Activated CD8-positive, alpha-beta memory T cell treated with anti-CD3 and anti-CD28 coated beads, Interleukin-2, amount 50 U/mL, for 24 hours (primary cell): ENCODE data around the gene TMPRSS9.
"Not testable (repeated sequence)": the region's sequence is repeated elsewhere in the genome, so short reads cannot be mapped to it uniquely, and the experiment has no call there.

Experiments used
- DNase-seq: peaks from one replicate; pipeline ENCODE4 v3.0.0-alpha.2; 2020; ENCODE audit errors: extremely low read depth

The TMPRSS9 gene

GRCh38 chr19:2362046-2362969 is 2.2 kb downstream of the TMPRSS9 start:
- DNase-seq = no peak

DNA sequence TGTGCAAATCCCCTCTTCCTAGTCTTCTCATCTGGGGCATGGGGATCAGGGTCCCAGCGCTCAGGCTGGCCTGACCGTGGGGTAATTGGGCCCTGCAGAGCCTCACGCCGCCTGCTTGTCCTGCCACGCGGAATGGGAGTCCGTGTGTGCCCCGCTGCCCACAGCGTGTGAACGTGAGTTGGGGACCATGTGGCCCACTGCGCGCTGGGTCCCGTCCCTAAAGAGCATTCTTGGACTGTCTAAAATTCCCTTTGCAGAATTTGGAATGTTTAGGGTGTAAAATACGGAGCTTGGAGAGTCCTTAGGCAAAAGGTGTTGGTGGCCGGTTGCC is 2.9 kb downstream of the TMPRSS9 start:
- no peak for DNase-seq

GRCh38 chr19:2363419-2363818 is 3.4 kb downstream of the TMPRSS9 start:
- no peak for DNase-seq

- DNase-seq = no peak
These were observed 5.3 kb downstream of the TMPRSS9 start for GRCh38 chr19:2365201-2365970.

DNA sequence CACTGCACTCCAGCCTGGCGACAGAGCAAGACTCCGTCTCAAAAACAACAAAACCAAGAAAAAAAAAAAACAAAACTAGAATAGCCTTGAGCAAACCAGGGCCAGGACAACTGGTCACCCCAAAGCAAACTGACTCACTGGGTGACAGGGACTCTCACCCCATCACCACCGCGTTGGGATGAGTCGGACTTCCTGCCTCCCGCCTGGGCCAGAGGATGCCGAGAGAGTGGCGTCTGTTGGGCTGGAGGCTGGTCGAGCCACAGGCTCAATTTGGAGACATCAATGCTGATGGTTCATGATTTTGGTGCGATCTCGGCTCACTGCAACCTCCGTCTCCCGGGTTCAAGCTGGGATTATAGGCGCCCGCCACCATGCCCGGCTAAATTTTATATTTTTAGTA is 11.6 kb downstream of the TMPRSS9 start:
- DNase-seq = no peak

- no peak for DNase-seq
These were observed 12.1 kb downstream of the TMPRSS9 start for GRCh38 chr19:2372076-2372612.

DNA sequence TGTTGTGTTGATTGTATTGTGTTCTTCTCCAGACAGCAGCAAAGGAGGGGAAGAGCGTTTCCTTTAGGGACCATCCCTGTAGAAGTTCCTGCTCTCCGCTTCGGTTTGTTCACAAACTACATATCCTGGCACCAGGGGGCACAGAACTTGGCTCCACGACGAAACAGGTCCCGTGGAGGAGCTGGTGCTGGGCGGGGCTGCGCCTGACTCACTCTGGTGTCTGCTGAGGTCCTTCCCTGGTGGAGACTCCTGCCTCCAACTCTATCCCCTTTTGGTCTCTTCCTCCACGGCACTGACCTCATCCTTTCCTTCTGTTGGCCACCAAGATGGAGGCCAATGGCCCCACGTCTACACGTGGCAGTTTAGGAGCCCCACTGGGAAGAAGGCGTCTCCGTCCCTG is 14.7 kb downstream of the TMPRSS9 start:
- DNase-seq = no peak

DNA sequence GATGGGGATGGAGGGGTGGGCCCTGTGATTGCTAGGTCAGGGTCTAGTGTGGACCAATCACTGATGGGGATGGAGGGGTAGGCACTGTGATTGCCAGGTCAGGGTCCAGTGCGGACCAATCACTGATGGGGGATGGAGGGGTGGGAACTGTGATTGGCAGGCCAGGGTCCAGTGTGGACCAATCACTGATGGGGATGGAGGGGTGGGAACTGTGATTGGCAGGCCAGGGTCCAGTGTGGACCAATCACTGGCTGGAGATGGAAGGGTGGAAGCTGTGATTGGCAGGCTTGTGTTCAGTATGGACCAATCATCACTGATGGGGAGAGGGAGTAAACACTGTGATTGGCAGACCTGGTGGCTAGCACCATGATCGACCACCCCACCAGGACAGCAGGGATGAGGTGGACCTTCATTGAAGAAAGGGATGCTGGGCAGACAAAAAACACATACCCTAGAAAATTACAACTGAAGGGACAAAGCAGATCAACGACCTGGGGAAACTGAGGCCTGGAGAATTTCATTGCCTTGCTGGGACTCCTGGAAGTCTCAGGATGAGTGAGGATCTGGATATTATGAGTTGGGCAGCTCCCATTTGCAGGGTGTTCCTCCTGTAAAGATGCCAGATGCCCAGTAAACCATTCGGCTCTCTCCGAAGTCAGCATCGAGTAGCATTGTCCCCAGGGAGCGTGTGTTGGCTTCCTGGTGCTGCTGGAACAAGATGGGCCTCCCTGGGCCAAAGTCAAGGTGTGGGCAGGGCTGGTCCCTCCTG is 15.5 kb downstream of the TMPRSS9 start:
- DNase-seq = no peak

DNA sequence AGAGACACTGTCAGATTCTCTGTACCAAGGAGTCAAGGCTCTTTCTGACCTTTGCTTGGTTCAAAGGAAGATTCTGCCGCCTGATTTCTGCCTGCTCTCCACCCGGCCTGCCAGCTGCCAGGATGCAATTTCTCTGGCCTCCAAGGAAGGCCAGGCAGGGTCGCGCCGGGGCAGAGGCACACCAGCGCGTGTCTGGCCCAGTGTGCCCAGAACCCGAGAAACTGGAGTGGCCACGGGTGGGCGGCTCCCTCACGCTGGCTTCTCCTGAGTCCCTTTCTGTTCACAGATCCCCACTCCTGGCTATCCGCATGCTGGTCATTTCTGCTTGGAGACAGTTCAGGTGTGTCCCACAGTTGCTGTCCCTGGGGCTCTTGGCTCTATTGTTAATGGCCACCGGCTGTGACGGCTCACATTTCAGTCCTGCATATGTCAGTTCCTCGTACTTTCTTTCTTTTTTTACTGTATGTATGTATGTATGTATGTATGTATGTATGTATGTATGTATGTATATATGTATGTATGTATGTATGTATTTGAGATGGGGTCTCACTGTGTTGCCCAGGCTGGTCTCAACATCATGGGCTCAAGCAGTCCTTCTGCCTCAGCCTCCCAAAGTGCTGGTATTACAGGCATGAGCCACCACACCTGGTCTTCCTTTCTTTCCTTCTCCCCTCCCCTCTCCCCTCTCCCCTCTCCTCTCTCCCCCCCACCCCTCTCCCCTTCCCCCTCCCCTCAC is 16.9 kb downstream of the TMPRSS9 start:
- no peak for DNase-seq

DNA sequence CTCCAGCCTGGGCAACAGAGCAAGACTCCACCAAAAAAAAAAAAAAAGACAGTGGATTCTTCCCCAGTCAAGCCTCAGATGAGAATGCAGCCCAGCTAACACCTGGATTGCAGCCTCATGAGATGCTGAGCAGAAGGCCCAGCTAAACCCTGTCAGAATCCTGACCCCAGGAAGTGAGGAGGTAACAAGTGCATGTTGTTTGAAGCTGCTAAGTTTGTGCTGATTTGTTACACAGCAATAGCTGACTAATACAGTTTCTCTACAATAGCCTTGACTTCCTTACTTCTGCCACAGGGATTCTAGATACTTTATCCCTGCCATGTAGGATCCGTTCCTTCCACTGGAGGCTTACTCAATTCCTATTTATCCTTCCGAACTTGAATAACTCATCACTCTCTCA is 20.5 kb downstream of the TMPRSS9 start:
- DNase-seq = no peak

DNA sequence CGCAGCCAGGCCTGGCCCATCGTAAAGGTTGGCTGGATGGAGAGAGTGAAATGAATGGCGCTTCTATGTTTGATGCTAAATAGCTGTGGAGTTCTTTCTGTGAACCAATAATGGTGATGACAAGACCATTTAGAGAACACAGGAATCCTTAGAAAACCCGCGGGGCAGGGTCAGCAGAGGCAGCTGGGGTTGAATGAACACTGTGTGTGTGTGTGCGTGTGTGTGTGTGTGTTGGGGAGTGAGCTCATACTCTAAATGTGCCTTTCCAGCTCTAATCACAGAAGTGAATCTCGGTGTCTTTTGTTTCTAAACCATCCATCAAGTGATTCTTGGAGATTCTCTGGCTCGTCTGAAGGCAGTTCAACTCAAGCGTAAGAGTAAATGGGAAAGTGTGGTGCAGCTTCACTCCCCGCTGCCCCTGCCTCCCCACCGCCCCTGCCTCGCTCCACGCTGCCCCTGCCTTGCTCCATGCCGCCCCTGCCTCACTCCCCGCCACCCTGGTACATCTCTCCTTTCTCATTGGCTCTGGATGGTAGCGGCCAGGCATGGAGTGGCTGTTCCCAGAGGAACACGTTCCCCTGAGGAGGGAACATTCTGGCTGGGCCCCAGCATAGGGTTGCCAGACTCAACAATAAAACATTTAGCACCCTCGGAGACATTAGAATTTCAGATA is 21.2 kb downstream of the TMPRSS9 start:
- no peak for DNase-seq

GRCh38 chr19:2382530-2383222 is 22.6 kb downstream of the TMPRSS9 start:
- DNase-seq = no peak

DNA sequence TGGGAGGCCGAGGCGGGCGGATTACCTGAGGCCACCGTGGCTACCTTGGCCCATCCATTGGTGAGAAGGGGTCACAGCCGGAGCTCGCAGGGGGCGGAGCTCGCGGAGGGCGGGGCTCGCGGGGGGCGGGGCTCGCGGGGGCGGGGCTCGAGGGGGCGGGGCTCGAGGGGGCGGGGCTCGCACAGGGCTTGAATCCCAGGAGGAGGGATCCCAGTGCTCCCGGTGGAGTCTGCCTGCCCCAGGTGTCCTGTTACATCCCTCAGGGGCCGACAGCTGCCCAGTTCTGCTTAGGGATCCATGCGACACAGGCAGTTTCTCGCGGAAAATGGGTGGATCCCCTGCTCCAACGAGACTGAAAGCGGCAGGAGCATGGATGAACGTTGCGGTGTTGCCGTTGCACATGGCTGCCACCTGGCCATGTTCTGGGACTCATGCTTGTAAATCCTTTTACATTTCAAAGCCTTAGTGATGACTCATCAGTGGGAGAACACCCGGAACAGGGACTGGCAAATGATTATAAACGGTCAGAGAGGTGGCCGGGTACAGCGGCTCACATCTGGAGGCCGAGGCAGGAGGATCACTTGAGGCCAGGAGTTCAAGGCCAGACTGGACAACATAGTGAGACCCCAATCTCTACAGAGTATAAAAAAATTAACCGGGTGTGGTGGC is 25.1 kb downstream of the TMPRSS9 start:
- no peak for DNase-seq

DNA sequence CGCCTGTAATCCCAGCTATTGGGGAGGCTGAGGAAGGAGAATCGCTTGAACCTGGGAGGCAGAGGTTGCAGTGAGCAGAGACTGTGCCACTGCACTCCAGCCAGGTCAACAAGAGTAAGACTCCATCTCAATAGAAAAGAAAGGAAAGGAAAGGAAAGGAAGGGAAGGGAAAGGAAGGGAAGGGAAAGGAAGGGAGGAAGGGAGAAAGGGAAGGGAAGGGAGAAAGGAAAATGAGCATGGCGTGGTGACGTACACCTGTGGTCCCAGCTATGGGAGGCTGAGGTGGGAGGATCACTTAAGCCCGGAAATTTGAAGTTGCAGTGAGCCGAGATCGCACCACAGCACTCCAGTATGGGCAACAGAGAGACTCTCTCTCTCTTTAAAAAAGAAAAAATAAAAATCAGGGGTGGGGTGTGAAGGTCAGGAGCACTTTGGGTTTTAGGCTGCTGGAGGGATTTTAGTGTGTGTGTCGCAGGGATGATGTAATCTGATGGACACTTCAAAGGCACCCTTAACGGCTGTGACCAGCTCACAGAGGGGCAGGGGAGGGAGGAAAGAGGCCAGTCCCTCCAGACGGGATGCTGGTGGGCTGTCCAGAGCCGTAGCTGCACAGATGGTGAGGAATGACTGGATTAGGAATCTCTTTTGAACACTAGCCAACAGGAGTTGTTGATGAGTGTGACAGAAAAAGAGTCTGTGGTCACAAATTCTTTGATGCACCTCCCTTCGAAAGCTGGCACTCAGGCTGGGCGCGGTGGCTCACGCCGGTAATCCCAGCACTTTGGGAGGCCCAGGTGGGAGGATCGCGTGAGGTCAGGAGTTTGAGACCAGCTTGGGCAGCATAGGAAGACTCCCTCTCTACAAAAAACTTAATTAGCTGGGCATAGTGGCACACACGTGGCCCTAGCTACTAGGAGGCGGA is 27.6 kb downstream of the TMPRSS9 start:
- no peak for DNase-seq

DNA sequence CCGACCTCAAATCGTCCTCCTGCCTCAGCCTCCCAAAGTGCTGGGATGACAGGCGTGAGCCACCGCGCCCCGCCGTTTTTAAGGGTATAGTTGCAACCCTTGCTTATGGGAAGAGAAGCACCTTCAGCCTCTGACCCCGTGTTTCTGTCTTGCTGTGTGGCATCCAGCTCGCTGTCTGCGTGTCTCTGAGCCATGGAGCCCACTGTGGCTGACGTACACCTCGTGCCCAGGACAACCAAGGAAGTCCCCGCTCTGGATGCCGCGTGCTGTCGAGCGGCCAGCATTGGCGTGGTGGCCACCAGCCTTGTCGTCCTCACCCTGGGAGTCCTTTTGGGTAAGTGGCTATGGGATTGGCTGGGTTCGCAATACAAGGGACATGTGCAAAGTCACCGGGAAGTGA is 29.5 kb downstream of the TMPRSS9 start:
- no peak for DNase-seq

- DNase-seq = no peak
These were observed 31.2 kb downstream of the TMPRSS9 start for GRCh38 chr19:2391118-2391725.

DNA sequence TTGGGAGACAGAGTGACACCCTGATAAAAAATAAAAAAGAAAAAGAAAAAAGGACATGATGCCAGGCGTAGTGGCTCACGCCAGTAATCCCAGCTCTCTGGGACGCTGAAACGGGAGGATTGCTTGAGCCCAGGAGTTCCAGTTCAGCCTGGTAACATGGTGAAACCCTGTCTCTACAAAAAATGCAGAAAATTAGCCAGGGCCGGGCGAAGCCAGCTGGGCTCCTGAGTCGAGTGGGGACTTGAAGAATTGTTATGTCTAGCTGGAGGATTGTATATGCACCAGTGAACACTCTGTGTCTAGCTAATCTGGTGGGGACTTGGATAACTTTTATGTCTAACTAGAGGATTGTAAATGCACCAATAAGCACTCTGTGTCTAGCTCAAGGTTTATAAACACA is 32.3 kb downstream of the TMPRSS9 start:
- DNase-seq = no peak

DNA sequence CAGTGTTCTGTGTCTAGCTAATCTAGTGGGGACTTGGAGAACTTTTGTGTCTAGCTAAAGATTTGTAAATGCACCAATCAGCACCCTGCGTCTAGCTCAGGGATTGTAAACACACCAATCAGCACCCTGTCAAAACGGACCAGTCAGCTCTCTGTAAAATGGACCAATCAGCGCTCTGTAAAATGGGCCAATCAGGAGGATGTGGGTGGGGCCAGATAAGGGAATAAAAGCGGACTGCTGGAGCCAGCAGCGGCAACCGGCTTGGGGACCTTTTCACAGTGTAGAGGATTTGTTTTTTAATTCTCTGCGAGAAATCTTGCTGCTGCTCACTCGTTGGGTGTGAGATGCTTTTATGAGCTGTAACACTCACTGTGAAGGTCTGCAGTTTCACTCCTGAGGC is 32.8 kb downstream of the TMPRSS9 start:
- DNase-seq = not testable (repeated sequence)
